Mammary epithelial cell (primary cell): Measurements from ENCODE around the gene FMO2.

Experiments used
- CTCF ChIP-seq, 2 donors: IDR thresholded peaks in 1 of 2; conservative IDR thresholded peaks in 1 of 2; 2 replicates each; pipeline ENCODE4 v1.5.1; 2011 to 2012; ENCODE audit warnings: inconsistent platforms in 2 of 2, low read length in 2 of 2, mild to moderate bottlenecking in 2 of 2, control low read depth in 1 of 2, low read depth in 1 of 2; ENCODE audit not compliant: insufficient read depth in 1 of 2; ENCODE audit errors: extremely low read depth in 1 of 2
- EZH2 ChIP-seq: IDR thresholded peaks from 2 replicates; pipeline ENCODE4 v1.6.1; 2012; ENCODE audit warnings: low read length, inconsistent platforms, borderline replicate concordance

GRCh38 chr1:171160639-171161354, 24.3 kb upstream of the FMO2 start:
- TF ChIP-seq CTCF (conservative IDR thresholded peaks at IDR 0.05 in 1 of 2, IDR thresholded peaks at IDR 0.05 in 1 of 2; ENCODE audit: extremely low read depth in 1 of 2, insufficient read depth in 1 of 2, low read depth in 1 of 2, low read length in 2 of 2), result no peak
- TF ChIP-seq EZH2, result no peak
